NCI-H345 treated with DMSO at 0.1 percent for 48 hours (cell line): ENCODE measurements around the gene SLC25A27.

ENCODE experiments used
- DNase-seq: peaks from one replicate; lab custom pipeline; 2025; ENCODE audit not compliant: unreplicated experiment; lab: John Stamatoyannopoulos, UW

Gene SLC25A27

DNA sequence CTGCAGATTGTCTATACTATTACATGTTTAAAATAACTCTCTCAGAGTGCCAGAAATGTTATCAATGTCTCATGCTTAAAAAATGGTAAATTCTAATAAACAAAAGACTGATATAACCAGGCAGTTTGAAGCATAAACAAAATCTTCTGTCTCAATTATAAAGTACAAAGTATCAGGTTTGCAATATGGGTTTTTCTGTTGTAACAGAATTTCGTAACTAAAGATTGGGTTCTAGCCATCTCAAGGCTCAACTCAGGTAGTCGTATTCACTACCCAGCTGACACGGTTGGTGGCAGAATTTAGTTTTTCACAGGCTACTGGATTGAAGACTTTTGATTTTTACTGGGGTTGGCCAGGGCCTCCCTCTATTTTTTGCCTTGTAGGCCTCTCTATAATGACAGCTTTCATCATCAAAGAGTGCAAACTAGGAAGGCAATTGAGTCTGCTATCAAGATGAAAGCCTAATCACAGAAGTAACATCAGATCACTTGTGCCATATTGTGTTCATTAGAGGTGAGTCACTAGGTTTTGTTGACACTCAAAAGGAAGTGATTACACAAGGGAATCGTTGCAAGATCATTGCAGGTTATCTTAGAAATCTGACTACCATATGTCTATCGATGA, 3.8 kb upstream of the SLC25A27 start:
- no peak for DNase-seq

DNA sequence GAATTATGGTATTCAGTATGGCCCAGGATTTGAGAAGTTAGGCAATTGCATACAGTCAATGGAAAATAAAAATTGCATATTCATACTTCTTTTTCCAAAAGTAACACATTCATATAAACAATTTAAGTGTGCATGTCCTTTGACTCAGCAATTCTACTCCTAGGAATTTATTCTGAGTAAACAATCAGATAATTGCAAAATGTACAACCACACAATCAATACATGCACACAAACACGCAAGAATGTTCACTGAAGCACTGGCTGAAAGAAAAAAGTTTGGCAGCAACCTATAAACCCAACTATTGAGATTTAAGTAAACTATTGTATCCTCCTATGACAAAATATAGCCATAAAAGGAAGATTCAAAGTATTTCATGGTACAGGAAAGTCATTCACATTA, 1.8 kb upstream of the SLC25A27 start:
- DNase-seq: no peak

DNA sequence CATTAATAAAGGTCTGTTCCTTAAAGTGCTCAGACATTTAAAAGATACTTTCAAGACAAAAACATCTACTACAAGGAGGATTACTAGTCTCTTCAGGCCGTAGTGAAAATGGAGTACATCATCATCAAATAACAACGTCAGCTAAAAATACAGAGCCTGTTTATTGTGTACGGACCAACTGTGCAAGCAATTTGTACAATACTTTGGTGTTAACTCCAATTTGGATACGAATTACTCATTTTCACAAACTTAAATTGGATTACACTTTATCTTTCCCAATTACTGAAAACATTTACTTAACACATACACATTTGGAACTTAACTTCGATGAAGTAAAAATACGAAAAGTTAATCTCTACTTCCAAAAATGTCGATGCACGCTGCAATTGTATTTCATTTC, 959 bp upstream of the SLC25A27 start:
- DNase-seq: peak; percentile 9

DNA sequence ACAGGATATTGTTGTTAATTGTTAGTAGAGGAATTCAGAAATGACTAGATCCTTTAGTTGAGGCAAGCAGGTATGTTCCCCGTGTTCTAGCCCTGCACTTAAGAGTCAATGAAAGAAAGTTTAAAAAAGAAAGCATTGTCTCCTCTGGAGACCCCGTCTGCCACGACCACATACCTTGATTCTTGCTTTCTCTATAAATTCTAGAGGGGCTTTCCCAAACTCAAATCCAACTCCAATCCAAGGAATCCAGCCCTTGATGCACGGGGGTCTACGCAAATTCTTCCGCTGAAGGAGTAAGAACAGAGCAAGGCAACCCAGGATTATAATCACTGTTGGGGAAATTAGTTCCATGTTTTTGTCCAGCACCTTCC, 558 bp upstream of the SLC25A27 start:
- no peak for DNase-seq

DNA sequence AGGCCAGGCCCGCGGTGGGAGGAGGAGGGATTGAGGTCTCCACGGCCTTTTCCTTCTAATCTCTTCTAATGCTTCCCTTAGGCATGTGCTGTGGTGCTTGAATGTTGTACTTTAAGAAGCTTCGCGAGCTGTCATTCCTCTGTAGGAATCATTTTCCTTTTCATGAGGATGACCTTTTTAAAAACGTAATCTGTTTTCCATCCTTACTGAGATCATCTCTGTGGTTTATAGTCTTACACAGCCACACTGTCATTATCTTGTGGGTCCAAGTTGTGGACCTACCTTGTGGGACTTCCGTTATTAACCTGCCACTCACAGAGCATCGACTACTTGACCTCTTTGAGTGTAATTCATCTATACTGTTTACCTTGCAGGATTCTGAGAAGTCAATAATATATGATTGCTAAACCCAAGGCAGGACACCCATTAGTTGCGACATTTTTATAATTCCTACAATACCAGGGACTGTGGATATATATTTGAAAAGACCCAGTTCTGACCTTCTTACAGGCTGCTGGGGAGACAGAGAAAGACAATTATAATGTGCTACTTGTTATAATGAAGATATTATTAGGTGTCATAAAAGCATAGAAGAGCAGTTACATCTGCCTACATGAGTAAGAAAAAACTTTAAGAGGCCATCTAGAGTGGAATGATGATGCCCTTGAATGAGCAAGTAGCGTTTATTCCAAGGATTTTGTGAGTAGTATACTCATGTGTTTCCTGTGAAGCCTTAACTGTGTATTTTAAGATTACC, 842 bp downstream of the SLC25A27 start:
- DNase-seq: no peak

DNA sequence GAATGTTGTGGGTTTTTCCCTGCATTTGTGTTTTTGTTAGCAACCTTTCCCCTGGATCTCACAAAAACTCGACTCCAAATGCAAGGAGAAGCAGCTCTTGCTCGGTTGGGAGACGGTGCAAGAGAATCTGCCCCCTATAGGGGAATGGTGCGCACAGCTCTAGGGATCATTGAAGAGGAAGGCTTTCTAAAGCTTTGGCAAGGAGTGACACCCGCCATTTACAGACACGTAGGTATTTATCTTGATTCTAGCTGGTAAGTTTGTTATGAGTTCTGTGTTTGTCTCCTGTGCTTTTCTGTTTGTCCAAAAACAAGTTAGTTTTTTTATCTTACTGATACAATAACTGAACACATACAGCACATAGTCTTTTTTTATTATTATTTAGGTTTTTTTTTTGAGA, 3.0 kb downstream of the SLC25A27 start:
- no peak for DNase-seq

DNA sequence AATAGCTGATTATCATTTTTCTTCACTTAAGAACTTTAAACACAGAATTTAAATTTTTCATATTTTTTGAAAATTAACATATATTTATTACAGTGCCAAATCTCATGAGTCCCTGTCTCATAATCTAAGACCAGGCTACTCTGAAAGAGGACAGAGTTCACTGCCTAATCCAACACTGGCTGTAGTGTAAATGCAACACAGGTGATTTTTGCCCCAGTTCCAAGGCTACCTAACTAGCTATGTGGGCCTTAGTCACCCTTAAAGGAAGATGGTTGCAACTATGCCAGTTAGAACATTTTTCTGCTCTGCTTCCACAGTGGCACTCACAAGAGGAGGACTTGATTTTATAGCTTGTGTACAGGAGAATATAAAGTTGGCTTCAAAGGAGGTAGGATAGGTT, 4.9 kb downstream of the SLC25A27 start:
- no peak for DNase-seq

DNA sequence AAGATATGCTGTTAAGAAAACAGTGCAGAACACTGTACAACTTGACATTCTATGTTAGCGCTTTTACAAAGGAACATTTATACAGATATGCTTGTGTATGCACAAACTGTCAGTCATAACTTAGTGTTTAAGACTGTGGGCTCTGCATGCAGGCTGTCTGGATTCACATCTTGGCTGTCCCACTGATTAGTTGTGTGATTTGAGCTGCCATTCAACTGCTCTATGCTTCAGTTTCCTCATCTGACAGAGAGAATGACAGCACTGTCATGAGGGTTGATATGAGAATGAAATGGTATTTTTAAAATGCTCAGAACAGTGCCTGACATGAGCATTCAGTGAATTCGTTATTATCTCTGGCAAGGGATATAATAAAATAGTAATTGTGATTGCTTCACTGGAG, 8.7 kb downstream of the SLC25A27 start:
- no peak for DNase-seq

DNA sequence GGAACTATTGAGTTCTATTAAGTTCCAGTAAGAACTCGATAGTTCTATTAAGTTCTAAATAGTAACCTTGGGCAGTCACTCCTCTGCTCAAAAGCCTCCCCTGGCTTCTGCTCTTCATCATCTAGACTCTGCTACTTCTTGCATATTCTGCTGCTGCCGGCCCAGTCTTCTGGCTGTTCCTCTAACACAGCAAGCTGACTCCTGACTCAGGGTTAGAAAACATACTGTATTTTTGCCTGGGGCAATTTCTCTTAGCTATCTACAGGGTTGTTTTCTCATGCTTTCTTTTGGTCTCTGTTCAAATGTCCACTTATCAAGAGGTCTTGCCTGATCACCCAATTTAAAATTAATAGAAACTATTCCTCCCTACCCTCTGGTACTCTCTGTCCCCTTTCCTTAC, 14.6 kb downstream of the SLC25A27 start:
- no peak for DNase-seq

DNA sequence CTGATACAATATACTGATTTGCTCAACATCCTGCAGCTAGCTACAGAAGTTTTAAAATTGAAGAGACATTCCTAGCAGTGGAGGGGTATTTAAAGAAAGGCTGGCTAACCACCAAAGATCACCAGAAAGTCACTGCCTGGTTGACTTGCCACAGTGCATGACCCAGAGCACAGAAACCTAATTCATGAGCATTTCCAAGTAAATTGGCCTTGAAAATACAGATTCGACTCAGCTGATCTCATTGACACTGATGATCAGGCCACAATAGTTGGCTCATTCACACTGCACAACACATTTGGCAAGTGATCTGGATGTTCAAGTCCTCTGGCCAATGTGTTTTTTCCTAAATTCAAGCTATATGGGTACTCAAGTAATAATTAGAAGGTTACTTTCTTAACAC, 21.6 kb downstream of the SLC25A27 start:
- DNase-seq: no peak

DNA sequence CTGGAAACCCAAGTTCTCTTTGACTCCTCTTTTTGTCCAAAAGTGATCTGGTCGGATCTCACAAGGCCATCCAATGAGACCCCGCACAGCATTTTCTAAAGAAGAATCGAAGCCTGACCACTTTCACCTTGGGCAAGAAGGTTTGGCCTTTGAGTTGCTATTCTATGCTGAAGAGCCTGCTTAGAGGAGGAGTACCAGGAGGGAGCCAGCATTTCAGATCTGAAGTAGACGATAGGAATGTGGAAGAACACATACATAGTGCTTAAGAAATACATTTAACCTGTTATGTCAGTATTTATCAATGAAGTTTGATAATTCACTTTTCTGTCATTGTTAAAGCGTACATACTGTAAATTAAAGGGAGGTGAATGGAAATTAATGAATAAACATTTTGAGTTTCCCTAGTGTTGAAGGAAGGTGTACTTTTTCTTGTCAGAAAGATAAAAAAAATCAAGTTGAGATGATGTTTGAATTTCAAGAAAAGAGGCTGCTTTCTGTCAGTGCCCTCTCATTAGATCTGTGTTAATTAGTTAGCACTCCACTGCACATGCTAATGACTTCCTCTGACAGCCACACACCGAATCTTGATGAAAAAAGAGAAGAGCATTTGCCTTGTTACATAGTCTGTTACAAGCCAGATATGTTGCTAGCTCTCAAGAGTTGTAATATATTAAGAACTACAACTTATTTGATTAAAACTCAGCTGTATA, 24.0 kb downstream of the SLC25A27 start:
- no peak for DNase-seq

DNA sequence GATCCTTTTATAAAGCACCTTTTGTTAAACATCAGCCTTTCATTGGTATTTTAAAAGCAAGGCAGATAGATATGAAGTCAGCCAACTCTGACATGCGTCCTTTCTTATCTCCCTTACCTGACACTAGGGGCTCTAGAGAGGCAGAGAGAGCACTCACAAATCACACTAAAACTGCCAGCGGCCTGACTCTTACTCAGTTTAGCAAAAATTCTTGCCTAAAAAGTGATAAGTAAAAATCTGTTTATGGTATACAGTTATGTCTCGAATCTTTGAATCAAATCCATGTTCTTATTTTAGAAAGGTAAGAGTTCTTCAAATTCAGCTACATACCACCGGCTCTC, 24.5 kb downstream of the SLC25A27 start:
- no peak for DNase-seq

DNA sequence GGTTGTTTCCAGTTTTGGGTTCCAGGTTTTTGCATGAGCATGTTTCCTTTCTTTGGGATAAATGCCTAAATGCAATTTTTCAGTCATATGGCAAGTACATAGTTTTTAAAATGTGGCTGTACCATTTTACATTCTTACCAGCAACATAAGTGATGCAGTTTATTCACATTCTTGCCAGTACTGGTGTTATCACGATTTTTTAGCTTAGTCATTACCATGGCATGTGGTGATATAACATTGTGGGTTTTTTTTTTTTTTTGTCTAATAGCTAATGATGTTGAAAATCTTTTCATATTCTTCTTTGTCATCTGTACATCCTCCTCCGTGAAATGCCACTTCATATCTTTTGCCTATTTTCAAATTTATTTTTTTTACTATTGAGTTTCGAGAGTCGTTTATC, 32.0 kb downstream of the SLC25A27 start:
- DNase-seq: no peak

DNA sequence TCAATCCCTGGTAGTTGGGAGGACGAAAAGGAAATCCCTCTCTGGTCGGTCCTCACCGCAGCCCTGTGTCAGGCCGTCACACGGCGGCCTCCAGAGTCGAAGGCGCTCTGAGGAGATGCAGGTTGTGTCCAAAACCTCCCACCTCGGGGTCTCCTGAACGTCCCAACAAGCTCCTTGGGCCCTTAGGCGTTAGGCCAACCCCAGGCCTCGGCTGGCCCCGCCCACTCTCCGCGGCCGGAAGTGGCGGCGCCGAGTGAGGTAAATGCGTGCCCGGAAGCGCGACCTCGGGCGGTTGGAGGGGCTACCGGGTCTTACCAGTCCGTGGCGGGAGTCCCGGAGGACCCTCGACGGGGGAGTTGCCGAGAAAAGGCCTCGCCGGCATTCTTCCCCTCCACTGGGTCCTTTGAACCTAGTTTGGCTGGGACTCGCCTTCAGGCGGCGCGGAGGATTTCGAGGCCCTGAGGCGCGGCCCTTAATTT, 34.9 kb downstream of the SLC25A27 start, which contains the start of gene TDRD6:
Gene TDRD6 (plus strand): TSS at position 267 of the 479 bp plus-strand sequence. CDS start 244 bp downstream, outside the sequence.
- DNase-seq: no peak

DNA sequence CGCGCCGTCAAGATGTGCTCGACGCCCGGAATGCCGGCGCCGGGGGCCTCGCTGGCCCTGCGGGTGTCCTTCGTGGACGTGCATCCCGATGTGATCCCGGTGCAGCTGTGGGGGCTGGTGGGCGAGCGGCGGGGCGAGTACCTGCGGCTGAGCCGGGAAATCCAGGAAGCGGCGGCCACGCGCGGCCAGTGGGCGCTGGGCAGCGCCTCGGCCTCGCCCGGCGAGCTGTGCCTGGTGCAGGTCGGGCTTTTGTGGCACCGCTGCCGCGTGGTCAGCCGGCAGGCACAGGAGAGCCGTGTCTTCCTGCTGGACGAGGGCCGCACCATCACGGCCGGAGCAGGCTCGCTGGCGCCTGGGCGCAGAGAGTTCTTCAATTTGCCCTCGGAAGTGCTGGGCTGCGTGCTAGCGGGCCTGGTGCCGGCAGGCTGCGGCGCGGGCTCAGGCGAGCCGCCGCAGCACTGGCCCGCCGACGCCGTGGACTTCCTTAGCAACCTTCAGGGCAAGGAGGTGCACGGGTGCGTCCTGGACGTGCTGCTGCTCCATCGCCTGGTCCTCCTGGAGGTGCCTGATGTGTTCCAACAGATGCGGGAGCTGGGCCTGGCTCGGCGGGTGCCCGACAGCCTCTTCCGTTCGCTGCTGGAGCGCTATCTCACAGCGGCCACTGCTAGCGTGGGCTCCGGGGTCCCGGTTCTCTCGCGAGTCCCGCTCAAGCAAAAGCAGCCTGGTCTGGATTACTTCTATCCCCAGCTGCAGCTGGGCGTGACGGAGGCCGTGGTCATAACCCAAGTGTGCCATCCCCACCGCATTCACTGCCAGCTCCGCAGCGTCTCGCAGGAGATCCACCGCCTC, 35.6 kb downstream of the SLC25A27 start:
- DNase-seq: no peak

DNA sequence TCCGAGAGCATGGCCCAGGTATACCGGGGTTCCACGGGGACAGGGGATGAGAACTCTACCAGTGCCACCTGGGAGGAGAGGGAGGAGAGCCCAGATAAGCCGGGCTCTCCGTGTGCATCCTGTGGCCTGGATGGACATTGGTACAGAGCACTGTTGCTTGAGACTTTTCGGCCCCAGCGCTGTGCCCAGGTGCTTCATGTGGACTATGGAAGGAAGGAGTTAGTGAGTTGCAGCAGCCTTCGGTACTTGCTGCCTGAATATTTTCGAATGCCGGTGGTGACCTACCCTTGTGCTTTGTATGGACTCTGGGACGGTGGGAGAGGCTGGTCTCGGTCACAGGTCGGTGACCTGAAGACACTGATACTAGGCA, 36.2 kb downstream of the SLC25A27 start:
- no peak for DNase-seq

DNA sequence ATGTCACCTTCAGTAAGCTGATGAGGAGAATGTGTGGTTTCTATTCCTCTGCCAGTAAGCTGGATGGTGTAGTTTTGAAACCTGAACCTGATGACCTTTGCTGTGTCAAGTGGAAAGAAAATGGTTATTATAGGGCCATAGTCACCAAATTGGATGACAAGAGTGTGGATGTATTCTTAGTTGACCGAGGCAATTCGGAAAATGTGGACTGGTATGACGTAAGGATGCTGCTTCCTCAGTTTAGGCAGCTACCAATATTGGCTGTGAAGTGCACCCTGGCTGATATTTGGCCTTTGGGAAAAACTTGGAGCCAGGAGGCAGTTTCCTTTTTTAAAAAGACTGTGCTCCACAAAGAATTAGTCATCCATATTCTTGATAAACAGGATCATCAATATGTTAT, 36.9 kb downstream of the SLC25A27 start:
- no peak for DNase-seq

DNA sequence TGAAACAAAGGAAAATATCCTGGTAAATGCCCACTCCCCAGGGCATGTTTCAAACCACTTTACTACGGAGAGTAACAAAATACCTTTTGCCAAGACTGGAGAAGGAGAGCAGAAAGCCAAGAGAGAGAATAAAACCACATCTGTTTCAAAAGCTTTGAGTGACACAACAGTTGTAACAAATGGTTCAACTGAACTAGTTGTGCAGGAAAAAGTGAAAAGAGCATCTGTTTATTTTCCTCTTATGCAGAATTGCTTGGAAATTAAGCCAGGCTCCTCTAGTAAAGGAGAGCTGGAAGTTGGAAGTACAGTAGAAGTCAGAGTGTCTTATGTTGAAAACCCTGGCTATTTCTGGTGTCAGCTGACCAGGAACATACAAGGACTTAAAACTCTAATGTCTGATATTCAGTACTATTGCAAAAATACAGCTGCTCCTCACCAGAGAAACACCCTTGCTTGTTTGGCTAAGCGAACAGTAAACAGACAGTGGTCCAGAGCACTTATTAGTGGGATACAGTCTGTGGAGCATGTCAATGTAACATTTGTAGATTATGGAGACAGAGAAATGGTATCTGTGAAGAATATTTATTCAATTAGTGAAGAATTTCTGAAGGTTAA, 37.5 kb downstream of the SLC25A27 start:
- no peak for DNase-seq

DNA sequence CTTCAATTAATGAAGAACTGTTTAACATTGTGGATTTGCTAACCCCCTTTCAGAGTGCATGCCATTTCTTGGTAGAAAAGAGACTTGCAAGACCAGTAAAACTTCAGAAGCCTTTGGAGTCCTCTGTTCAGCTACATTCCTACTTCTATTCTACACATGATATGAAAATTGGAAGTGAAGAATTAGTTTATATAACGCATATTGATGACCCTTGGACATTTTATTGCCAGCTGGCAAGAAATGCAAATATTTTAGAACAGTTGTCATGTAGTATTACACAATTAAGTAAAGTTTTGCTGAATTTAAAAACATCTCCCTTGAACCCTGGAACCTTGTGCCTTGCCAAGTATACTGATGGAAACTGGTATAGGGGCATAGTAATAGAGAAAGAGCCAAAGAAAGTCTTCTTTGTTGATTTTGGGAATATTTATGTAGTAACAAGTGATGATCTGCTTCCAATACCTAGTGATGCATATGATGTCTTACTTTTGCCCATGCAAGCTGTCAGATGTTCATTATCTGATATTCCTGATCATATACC, 38.2 kb downstream of the SLC25A27 start:
- DNase-seq: no peak

DNA sequence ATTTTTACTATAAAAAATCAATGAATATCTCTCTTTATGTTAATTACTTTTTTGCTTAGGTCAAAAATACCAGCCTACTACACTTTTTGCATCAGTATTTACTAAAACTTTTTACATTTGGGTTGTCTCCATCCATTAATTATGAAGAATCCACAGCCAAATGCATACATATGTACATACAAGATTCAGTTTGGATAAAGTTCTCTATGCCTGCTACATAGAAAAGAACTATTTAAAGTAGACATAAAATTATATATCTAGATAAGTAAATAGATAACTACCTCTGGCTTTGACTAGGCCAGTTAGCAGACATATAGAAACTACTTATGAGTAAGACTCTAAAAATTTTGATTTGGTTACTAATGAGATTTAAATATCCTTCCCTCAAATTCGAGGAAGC, 47.2 kb downstream of the SLC25A27 start:
- DNase-seq: no peak

DNA sequence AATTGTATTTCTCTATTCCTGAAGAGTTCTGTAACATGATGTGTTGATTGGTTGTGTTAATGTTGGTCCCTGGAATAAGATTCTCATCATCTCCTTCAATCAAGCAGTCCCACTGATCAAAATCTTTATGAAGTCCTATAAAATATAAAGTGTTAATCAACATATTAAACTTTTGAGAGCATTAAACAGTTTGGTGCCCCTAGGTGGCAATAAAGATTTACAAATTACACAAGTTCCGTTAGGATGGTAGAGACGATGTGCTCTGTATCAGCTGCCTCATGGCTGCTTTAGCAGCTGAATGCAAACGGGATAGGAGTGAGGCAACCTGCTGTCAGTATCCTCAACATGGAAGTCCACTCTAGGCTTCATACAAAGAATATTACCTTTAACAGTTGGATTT, 51.8 kb downstream of the SLC25A27 start:
- DNase-seq: no peak
